Lower leg skin (tissue), 3 donors: ENCODE measurements around the gene PEX16.

Experiments
- CTCF ChIP-seq, 3 donors: fragments of 450-650 bp; IDR thresholded peaks; one replicate each; pipeline ENCODE4 v1.5.1; 2016; ENCODE audit warnings: antibody characterized with exemption in 3 of 3, mild to moderate bottlenecking in 3 of 3, moderate library complexity in 2 of 3
- POLR2A ChIP-seq, 2 donors: fragments of 450-650 bp; IDR thresholded peaks; one replicate each; pipeline ENCODE4 v1.6.1; 2016 to 2017; ENCODE audit warnings: antibody characterized with exemption in 2 of 2, mild to moderate bottlenecking in 1 of 2, moderate library complexity in 1 of 2

GRCh38 chr11:45931739-45932138 lies 14.1 kb upstream of the PEX16 start:
- TF ChIP-seq CTCF (IDR thresholded peaks at IDR 0.05) (no peak), POLR2A (IDR thresholded peaks at IDR 0.05) (no peak)
